Skin epidermis (tissue), 12 donors: ENCODE measurements around the gene TP73.

Source experiments
- H3K27ac ChIP-seq, 21 experiments: fragments of 200-600 bp; sonication (generic) in 11 of 21; one replicate each; pipeline ENCODE4 v1.5.0; 2020; ENCODE audit warnings: mild to moderate bottlenecking in 3 of 21, inconsistent platforms in 2 of 21, moderate library complexity in 2 of 21
- H3K4me3 ChIP-seq, 7 experiments: fragments of 200-600 bp; sonication (generic) in 2 of 7; one replicate each; pipeline ENCODE4 v1.5.0; 2020; ENCODE audit warnings: inconsistent platforms in 2 of 7, mild to moderate bottlenecking in 2 of 7, moderate library complexity in 1 of 7

Gene TP73

GRCh38 chr1:3632298-3632697 lies 20.0 kb upstream of the TP73 start:
- Histone ChIP-seq H3K27ac (no peak overlapping the region), H3K4me3 (no peak overlapping the region)

DNA sequence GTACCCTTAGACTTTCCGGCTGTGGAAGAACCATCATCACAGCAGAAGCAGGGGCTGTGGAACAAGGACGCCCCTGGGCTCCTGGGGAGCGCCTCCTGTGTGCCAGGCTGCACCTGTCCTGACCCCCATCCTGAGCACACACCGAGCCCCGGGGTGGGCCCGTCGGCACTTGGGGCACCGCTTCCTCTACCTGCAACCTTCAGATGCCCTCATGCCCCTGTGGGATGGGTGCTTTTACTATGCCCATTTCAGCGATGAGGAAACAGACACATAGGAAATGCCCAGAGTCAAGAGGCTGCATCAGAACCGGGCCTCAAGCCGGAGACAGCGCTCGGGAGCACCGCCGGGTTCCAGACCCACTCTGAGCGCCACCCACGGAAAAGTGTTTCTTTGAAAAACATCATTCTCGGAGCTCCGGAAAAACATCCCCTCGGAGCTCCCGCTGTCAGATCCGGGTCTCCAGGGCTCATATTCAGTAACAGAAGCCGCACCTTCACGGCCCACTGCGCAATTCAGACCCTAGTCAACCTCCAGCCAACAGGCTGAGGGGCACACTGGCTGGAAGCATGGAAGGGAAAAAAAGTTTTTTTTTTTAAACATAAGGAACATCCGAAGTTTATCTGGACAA lies 19.5 kb upstream of the TP73 start:
- Histone ChIP-seq H3K27ac (no peak overlapping the region), H3K4me3 (no peak overlapping the region)

- H3K4me3 ChIP-seq, result no peak overlapping the region
- H3K27ac ChIP-seq, result no peak overlapping the region
Measured at GRCh38 chr1:3633344-3634058, 18.8 kb upstream of the TP73 start.

DNA sequence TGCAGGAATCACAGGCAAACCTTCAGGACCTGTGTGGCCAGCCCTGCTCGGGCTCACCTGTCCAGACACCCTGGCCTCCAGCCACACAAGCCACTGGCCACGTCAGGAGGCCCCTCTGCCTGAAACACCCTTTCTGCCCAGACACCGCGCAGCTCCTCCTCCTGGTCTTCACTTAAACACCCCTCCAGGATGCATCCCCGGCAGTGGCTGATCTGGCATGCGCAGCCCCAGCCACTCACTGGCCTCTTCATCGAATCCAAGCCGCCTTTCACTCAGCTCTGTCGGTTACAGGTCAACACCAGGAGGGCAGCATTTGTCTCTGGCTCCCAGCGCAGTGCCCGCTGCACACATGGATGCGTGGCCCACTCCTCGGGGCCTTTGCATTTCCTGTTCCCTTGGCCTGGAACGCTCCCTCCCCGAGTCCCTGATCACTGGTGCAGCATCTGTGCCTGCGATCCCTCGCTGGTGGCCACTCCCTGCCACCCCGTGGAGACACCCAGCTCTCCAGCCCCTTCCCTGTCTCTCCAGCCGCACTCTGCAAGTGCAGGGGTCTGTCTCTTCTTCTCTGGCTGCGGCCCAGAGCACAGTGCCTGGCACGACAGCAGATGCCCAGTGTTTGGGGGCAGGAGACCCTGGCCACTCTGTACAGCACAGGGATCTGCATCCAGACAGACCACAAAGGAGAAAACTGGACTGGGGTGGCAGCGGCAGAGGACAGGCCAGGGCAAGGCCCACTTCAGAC lies 18.1 kb upstream of the TP73 start:
- Histone ChIP-seq H3K4me3 (no peak overlapping the region), H3K27ac (no peak overlapping the region)

- no peak overlapping the region for H3K4me3 ChIP-seq
- no peak overlapping the region for H3K27ac ChIP-seq
Measured at GRCh38 chr1:3636080-3636479, 16.2 kb upstream of the TP73 start.

DNA sequence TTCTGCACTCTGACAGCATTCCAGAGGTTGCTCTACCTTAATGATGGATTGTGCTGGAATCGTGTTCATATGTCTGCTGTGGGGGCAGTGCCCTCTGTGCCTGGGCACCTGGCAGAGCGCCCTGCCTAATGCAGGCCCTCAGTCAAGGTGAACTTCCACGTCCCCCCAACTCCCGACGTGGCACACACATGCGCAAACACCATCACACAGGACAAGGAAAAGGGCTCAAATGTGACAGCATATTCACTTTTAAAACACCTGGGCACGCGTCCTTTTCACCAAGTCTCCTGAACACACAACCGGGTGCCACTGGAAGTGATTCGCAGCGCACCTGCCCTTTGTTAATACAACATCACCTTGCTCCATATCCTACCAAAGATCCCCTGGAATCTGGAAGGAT lies 15.8 kb upstream of the TP73 start:
- Histone ChIP-seq H3K27ac (no peak overlapping the region), H3K4me3 (no peak overlapping the region)

GRCh38 chr1:3638027-3638426 lies 14.3 kb upstream of the TP73 start:
- Histone ChIP-seq H3K27ac (no peak overlapping the region), H3K4me3 (no peak overlapping the region)

- no peak overlapping the region for H3K27ac ChIP-seq
- H3K4me3 ChIP-seq, result no peak overlapping the region
Measured at GRCh38 chr1:3638676-3639075, 13.6 kb upstream of the TP73 start.

DNA sequence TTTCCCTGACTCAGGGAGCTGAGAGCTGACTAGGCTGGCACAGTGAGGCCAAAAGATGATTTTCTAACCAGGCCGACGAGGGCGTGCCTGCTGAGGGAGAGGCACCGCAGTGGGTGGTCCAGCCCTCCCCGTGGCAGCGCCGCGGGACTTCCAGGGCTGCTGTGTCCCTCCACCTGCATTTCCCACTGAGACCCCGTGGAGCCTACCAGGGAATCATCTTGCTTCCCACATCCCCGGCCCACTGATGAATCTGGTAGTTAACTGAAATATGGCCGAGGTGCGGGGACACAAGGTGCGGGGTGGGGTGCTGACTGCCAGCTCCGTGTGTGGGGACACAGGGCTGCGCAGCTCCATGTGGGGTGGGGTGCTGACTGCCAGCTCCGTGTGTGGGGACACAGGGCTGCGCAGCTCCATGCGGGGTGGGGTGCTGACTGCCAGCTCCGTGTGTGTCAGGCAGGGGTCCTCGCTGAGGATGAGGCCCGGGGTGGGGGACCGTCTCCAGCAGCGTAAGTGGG lies 12.9 kb upstream of the TP73 start:
- no peak overlapping the region for H3K27ac ChIP-seq
- H3K4me3 ChIP-seq, result no peak overlapping the region

DNA sequence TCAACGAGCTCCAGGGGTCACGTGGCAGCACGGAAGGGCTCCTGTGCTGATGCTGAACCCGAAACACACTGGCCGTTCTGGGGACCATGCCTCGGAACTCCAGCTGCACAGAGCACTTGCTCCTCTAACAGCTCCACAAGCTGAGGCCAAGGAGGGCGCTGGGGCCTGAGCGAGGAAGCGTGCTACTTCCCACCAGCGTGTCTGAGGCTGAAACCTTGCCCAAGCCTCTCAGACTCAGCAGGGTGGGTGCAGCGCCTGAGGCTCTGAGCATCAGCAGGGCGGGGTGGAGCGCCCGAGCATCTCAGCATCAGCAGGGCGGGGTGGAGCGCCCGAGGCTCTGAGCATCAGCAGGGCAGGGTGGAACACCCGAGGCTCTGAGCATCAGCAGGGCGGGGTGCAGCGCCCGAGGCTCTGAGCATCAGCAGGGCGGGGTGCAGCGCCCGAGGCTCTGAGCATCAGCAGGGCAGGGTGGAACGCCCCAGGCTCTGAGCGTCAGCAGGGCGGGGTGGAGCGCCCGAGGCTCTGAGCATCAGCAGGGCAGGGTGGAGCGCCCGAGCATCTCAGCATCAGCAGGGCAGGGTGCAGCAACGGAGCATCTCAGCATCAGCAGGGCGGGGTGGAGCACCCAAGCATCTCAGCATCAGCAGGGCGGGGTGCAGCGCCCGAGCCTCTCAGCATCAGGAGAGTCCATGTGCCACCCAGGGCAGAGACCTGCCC lies 12.0 kb upstream of the TP73 start:
- Histone ChIP-seq H3K4me3 (no peak overlapping the region), H3K27ac (no peak overlapping the region)

GRCh38 chr1:3641046-3641760 lies 11.1 kb upstream of the TP73 start:
- no peak overlapping the region for H3K4me3 ChIP-seq
- no peak overlapping the region for H3K27ac ChIP-seq

DNA sequence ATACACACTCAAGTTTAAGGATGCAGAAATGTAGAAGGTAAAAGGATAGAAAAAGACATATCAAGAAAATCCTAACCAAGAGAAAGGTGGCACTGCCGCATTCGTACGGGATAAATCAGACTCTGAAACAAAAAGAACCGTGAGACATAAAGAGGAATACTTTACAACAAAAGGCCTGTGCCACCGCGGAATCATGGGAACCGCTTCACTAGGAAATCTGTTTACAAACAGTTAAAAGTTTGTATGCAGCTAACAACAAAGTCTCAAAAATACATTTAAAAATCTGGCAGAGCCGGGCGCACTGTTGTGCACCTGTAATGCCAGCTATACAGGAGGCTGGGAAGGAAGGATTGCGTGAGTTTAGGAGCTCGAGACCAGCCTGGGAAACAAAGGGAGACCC lies 10.5 kb upstream of the TP73 start:
- Histone ChIP-seq H3K27ac (no peak overlapping the region), H3K4me3 (no peak overlapping the region)

DNA sequence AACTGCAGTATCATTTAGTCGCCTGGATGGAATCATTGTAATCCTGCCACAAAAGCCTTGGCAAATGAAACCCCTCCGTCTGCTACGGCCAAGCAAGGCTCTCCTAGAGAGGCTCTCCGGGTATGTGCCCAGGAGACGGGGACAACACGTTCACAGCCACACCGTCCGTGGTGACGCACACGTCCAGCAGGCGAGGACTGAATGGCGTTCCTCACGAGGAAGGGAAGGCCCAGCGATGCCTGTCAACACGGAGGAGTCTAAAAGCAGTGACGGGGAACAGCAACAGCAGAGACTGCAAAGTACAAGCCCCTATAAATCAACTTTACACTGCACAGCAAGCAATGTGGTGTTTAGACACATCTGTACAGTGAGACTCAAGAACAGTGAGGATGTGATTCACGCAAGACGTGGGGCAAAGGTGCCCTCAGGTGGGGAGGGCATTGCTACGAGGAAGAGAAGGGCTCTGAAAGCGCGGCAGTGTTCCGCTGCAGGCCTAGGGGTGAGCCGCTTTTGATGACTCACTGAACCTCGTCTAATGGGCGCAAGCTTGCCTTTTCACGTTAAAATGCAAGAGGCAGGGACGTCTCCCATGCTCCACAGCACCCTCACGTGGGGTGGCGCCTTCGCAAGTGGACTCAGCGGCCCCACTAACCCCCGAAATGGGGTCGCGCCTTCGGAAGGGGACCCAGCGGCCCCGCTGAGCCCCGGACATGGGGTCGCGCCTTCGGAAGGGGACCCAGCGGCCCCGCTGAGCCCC lies 9.2 kb upstream of the TP73 start:
- H3K27ac ChIP-seq, result no peak overlapping the region
- no peak overlapping the region for H3K4me3 ChIP-seq

DNA sequence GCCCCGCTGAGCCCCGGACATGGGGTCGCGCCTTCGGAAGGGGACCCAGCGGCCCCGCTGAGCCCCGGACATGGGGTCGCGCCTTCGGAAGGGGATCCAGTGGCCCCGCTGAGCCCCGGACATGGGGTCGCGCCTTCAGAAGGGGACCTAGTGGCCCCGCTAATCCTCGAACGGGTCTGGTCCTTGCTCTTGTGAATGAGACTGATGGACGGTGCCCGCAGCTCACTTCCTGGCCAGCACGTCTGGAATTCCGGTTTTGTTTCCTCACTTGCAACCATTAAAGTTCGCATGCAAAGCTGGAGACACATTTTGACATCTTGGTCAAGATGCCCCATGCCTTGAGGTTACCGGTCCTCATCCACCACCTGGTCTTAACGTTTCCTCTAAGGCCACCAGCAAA lies 8.0 kb upstream of the TP73 start:
- Histone ChIP-seq H3K27ac (no peak overlapping the region), H3K4me3 (no peak overlapping the region)

GRCh38 chr1:3645247-3645646 lies 7.1 kb upstream of the TP73 start:
- H3K27ac ChIP-seq, result no peak overlapping the region
- no peak overlapping the region for H3K4me3 ChIP-seq

DNA sequence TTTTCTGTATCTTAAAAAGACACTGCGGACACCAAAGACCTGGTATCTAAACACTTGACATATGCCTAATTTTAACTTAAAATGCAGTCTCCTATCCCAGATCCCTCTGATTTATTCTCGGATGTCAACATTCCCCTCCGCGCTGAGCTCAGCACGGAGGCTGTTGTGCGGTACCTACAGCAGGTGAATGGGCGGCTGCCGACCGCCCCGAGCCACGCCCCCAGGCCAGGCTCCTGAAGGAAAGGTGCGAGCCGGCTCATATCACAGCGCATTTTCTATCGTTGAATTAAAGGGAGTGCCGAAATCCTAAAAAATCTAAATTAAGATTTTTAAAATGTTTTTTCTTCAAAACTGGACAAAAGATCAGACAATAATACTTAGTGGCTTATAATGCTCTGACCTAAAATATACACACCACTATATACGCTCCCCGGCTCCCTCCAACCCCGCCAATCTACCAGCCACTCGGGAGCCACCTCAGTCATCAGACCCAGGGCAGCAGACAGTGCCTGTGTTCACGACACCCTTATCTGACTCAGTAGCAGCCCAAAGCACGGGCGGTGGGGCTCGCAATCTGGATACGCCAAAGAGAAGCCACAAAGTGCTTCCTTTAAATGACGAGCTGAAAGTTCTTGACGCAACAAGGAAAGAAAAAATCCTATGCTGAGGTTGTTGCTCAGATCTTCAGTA lies 6.5 kb upstream of the TP73 start:
- H3K27ac ChIP-seq, result no peak overlapping the region
- H3K4me3 ChIP-seq, result no peak overlapping the region

- H3K4me3 ChIP-seq, result no peak overlapping the region
- no peak overlapping the region for H3K27ac ChIP-seq
Measured at GRCh38 chr1:3646596-3646995, 5.7 kb upstream of the TP73 start.
